HEK293 (cell line): Measurements from ENCODE around the gene TNPO3.

Experiments used
- CTCF ChIA-PET: fragments of 350-600 bp; formaldehyde crosslinking; extraction: SDS; loops from one replicate; lab custom pipeline; 2021; ENCODE audit warnings: antibody characterized with exemption; lab: Yijun Ruan, JAX
- POLR2A ChIA-PET: fragments of 300-600 bp; formaldehyde crosslinking; extraction: SDS; loops from one replicate; lab custom pipeline; 2020; ENCODE audit warnings: antibody characterized with exemption, inconsistent platforms; lab: Yijun Ruan, JAX
- H3K27ac ChIP-seq: fragments of 200-500 bp; sonication (Bioruptor generic); 2 replicates; pipeline ENCODE4 v1.5.1; 2014; ENCODE audit warnings: low read depth, low read length, control low read depth, inconsistent platforms; ENCODE audit errors: extremely low read depth
- H3K36me3 ChIP-seq, 2 experiments: fragments of 200-500 bp in 1 of 2; sonication (Bioruptor generic) in 1 of 2; 1 replicate in 1 of 2; 2 replicates in 1 of 2; pipeline ENCODE4 v1.5.1; 2014 to 2017; ENCODE audit warnings: inconsistent platforms in 2 of 2, low read length in 2 of 2; ENCODE audit not compliant: control insufficient read depth in 2 of 2, insufficient read depth in 1 of 2
- H3K4me1 ChIP-seq: fragments of 200-500 bp; sonication (Bioruptor generic); 2 replicates; pipeline ENCODE4 v1.5.1; 2014; ENCODE audit warnings: mild to moderate bottlenecking, low read length, inconsistent platforms; ENCODE audit not compliant: control insufficient read depth, insufficient read depth
- H3K4me3 ChIP-seq: 2 replicates; pipeline ENCODE4 v1.5.1; 2011; ENCODE audit warnings: low read depth, mild to moderate bottlenecking, control low read depth, low read length, moderate library complexity
- H3K9me3 ChIP-seq: fragments of 200-500 bp; sonication (Bioruptor generic); 2 replicates; pipeline ENCODE4 v1.5.1; 2014; ENCODE audit warnings: low read depth, low read length, inconsistent platforms; ENCODE audit not compliant: control insufficient read depth, insufficient read depth
- KLF1 ChIP-seq: fragments of 450-650 bp; formaldehyde crosslinking; IDR thresholded peaks from 2 replicates; pipeline ENCODE4 v1.5.1; 2016; ENCODE audit warnings: missing biosample characterization, missing genetic modification characterization
- SP2 ChIP-seq: fragments of 450-650 bp; formaldehyde crosslinking; IDR thresholded peaks from 2 replicates; pipeline ENCODE4 v1.5.1; 2016; ENCODE audit warnings: missing biosample characterization, missing genetic modification characterization
- YY2 ChIP-seq: fragments of 450-650 bp; formaldehyde crosslinking; IDR thresholded peaks from 2 replicates; pipeline ENCODE4 v1.5.1; 2016; ENCODE audit warnings: missing biosample characterization, missing genetic modification characterization
- ZNF133 ChIP-seq: fragments of 450-650 bp; formaldehyde crosslinking; IDR thresholded peaks from 2 replicates; pipeline ENCODE4 v1.5.1; 2016; ENCODE audit warnings: missing biosample characterization, missing genetic modification characterization
- ZNF404 ChIP-seq: fragments of 450-650 bp; formaldehyde crosslinking; IDR thresholded peaks from 2 replicates; pipeline ENCODE4 v1.5.1; 2017; ENCODE audit warnings: missing biosample characterization, missing genetic modification characterization
- ZNF529 ChIP-seq: fragments of 450-650 bp; formaldehyde crosslinking; IDR thresholded peaks from 2 replicates; pipeline ENCODE4 v1.5.1; 2017; ENCODE audit warnings: missing genetic modification characterization, missing biosample characterization; ENCODE audit not compliant: insufficient replicate concordance
- ZNF571 ChIP-seq: fragments of 450-650 bp; formaldehyde crosslinking; IDR thresholded peaks from 2 replicates; pipeline ENCODE4 v1.5.0; 2017; ENCODE audit warnings: missing biosample characterization, missing genetic modification characterization
- ZNF585B ChIP-seq: fragments of 450-650 bp; formaldehyde crosslinking; IDR thresholded peaks from 2 replicates; pipeline ENCODE4 v1.5.1; 2016; ENCODE audit warnings: missing biosample characterization, missing genetic modification characterization
- ZNF600 ChIP-seq: fragments of 450-650 bp; formaldehyde crosslinking; IDR thresholded peaks from 2 replicates; pipeline ENCODE4 v1.5.1; 2016; ENCODE audit warnings: missing biosample characterization, missing genetic modification characterization
- ZNF664 ChIP-seq: fragments of 450-650 bp; formaldehyde crosslinking; IDR thresholded peaks from 2 replicates; pipeline ENCODE4 v1.5.1; 2016; ENCODE audit warnings: missing biosample characterization, missing genetic modification characterization
- TF ChIP-seq, protein P1 (sequence below): fragments of 450-650 bp; formaldehyde crosslinking; IDR thresholded peaks from 2 replicates; pipeline ENCODE4 v1.5.1; 2016; ENCODE audit warnings: missing biosample characterization, missing genetic modification characterization, low read depth
- TF ChIP-seq, protein P2 (sequence below): fragments of 450-650 bp; formaldehyde crosslinking; IDR thresholded peaks from 2 replicates; pipeline ENCODE4 v1.5.1; 2016; ENCODE audit warnings: missing biosample characterization, missing genetic modification characterization
- TF ChIP-seq, protein P3 (sequence below): fragments of 450-650 bp; formaldehyde crosslinking; IDR thresholded peaks from 2 replicates; pipeline ENCODE4 v1.5.1; 2016; ENCODE audit warnings: missing biosample characterization, missing genetic modification characterization, low read depth
- TF ChIP-seq, protein P4 (sequence below): fragments of 450-650 bp; formaldehyde crosslinking; IDR thresholded peaks from 2 replicates; pipeline ENCODE4 v1.5.1; 2016; ENCODE audit warnings: missing biosample characterization, missing genetic modification characterization

The TNPO3 gene

GRCh38 chr7:128948976-128949760, 105.7 kb downstream of the TNPO3 start:
- H3K27ac ChIP-seq = no peak overlapping the region
- CTCF ChIA-PET = interaction anchor here (1.0 kb wide), 2 partner anchors 65 to 142 kb away, joined by 3 read pairs; no protein-coding TSS in a partner anchor
- no peak overlapping the region for H3K4me3 ChIP-seq
- TF ChIP-seq ZNF404 (tag by site-specific recombination) (no peak), ZNF133 (peak; percentile 55; the same call in 1 of the 2 replicates), SP2 (no peak), KLF1 (tag by site-specific recombination) (no peak)
- TF ChIP-seq, protein P1, sequence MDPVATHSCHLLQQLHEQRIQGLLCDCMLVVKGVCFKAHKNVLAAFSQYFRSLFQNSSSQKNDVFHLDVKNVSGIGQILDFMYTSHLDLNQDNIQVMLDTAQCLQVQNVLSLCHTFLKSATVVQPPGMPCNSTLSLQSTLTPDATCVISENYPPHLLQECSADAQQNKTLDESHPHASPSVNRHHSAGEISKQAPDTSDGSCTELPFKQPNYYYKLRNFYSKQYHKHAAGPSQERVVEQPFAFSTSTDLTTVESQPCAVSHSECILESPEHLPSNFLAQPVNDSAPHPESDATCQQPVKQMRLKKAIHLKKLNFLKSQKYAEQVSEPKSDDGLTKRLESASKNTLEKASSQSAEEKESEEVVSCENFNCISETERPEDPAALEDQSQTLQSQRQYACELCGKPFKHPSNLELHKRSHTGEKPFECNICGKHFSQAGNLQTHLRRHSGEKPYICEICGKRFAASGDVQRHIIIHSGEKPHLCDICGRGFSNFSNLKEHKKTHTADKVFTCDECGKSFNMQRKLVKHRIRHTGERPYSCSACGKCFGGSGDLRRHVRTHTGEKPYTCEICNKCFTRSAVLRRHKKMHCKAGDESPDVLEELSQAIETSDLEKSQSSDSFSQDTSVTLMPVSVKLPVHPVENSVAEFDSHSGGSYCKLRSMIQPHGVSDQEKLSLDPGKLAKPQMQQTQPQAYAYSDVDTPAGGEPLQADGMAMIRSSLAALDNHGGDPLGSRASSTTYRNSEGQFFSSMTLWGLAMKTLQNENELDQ (tag by site-specific recombination) = no peak
- H3K36me3 ChIP-seq = peaks cover 0 to 18% of the 10 kb centered on the region in 2 experiments; a peak in 1 of 3 replicates
- no peaks in the 10 kb centered on the region for H3K4me1 ChIP-seq
- no peaks in the 10 kb centered on the region for H3K9me3 ChIP-seq
- POLR2A ChIA-PET = no interaction called here

DNA sequence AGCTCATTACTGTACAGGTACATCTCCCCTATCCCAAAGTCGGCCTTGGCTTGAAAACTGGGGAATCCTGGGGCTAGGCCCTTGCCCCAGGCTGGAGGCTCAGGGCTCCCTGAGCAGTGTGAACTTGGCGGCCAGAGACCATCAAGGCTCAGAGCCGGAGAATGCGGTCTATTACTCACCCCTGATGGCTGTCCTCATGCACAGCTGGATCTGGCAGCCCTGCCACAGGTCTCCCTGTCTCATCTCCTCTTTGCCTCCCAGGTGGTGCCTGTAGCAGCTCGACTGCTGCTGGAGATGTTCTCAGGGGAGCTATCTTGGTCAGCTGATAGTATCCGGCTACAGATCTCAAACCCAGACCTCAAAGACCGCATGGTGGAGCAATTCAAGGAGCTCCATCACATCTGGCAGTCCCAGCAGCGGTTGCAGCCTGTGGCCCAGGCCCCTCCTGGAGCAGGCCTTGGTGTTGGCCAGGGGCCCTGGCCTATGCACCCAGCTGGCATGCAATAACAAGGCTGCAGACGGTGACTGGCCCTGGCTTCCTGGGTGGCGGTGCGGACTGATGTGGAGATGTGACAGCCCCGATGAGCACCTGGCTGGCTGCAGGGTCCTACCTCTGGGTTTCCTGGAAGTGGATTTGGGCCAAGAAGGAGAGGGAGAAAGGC, 106.5 kb downstream of the TNPO3 start:
- H3K4me1 ChIP-seq = no peaks in the 10 kb centered on the region
- POLR2A ChIA-PET = no interaction called here
- no peaks in the 10 kb centered on the region for H3K9me3 ChIP-seq
- CTCF ChIA-PET = interaction anchor here (0.5 to 1.0 kb wide), 3 partner anchors 18 to 85 kb away, joined by 3 read pairs; no protein-coding TSS in a partner anchor
- TF ChIP-seq ZNF529 (tag by site-specific recombination) (no peak), ZNF664 (no peak), YY2 (tag by site-specific recombination) (no peak), KLF1 (tag by site-specific recombination) (no peak), ZNF404 (tag by site-specific recombination) (no peak), ZNF600 (tag by site-specific recombination) (no peak)
- TF ChIP-seq, protein P2, sequence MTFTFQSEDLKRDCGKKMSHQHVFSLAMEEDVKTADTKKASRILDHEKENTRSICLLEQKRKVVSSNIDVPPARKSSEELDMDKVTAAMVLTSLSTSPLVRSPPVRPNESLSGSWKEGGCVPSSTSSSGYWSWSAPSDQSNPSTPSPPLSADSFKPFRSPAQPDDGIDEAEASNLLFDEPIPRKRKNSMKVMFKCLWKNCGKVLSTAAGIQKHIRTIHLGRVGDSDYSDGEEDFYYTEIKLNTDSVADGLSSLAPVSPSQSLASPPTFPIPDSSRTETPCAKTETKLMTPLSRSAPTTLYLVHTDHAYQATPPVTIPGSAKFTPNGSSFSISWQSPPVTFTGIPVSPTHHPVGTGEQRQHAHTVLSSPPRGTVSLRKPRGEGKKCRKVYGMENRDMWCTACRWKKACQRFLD = no peak
- TF ChIP-seq, protein P3, sequence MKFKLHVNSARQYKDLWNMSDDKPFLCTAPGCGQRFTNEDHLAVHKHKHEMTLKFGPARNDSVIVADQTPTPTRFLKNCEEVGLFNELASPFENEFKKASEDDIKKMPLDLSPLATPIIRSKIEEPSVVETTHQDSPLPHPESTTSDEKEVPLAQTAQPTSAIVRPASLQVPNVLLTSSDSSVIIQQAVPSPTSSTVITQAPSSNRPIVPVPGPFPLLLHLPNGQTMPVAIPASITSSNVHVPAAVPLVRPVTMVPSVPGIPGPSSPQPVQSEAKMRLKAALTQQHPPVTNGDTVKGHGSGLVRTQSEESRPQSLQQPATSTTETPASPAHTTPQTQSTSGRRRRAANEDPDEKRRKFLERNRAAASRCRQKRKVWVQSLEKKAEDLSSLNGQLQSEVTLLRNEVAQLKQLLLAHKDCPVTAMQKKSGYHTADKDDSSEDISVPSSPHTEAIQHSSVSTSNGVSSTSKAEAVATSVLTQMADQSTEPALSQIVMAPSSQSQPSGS (tag by site-specific recombination) = no peak
- TF ChIP-seq, all 188 proteins: peak for 0
- Histone ChIP-seq H3K36me3 (peaks cover 0 to 14% of the 10 kb centered on the region in 2 experiments; a peak in 1 of 3 replicates), H3K4me3 (no peak overlapping the region), H3K27ac (no peak overlapping the region)

- Histone ChIP-seq H3K27ac (no peak overlapping the region), H3K9me3 (no peaks in the 10 kb centered on the region), H3K4me3 (no peak overlapping the region), H3K36me3 (peaks cover 0 to 10% of the 10 kb centered on the region in 2 experiments; a peak in 2 of 3 replicates), H3K4me1 (no peaks in the 10 kb centered on the region)
- TF ChIP-seq ZNF600 (tag by site-specific recombination) (peak; percentile 58), ZNF571 (tag by site-specific recombination) (no peak), ZNF585B (no peak)
- TF ChIP-seq, protein P4, sequence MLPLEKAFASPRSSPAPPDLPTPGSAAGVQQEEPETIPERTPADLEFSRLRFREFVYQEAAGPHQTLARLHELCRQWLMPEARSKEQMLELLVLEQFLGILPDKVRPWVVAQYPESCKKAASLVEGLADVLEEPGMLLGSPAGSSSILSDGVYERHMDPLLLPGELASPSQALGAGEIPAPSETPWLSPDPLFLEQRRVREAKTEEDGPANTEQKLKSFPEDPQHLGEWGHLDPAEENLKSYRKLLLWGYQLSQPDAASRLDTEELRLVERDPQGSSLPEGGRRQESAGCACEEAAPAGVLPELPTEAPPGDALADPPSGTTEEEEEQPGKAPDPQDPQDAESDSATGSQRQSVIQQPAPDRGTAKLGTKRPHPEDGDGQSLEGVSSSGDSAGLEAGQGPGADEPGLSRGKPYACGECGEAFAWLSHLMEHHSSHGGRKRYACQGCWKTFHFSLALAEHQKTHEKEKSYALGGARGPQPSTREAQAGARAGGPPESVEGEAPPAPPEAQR (tag by site-specific recombination) = no peak
- ChIA-PET POLR2A (no interaction called here), CTCF (interaction anchor here (0.5 to 0.6 kb wide), 3 partner anchors 18 to 225 kb away, joined by 3 read pairs; no protein-coding TSS in a partner anchor)
These were observed 107.1 kb downstream of the TNPO3 start for GRCh38 chr7:128947854-128948253.
